BLaER1 (cell line): Measurements from ENCODE around the gene PTOV1.

Experiments
- H3K27ac ChIP-seq: shearing (Covaris generic); formaldehyde crosslinking; 2 replicates; pipeline ENCODE4 v1.8.1; 2022
- H3K27me3 ChIP-seq: shearing (Covaris generic); formaldehyde crosslinking; 2 replicates; pipeline ENCODE4 v1.8.1; 2022
- H3K36me3 ChIP-seq: shearing (Covaris generic); formaldehyde crosslinking; 2 replicates; pipeline ENCODE4 v1.8.1; 2022
- H3K4me1 ChIP-seq: shearing (Covaris generic); formaldehyde crosslinking; 2 replicates; pipeline ENCODE4 v1.8.1; 2022
- H3K4me2 ChIP-seq: shearing (Covaris generic); formaldehyde crosslinking; 2 replicates; pipeline ENCODE4 v1.8.1; 2022
- H3K4me3 ChIP-seq: shearing (Covaris generic); formaldehyde crosslinking; 2 replicates; pipeline ENCODE4 v1.8.1; 2022
- H3K9ac ChIP-seq: shearing (Covaris generic); formaldehyde crosslinking; 2 replicates; pipeline ENCODE4 v1.8.1; 2022
- H3K9me3 ChIP-seq: shearing (Covaris generic); formaldehyde crosslinking; 2 replicates; pipeline ENCODE4 v1.8.1; 2022
- H4K20me1 ChIP-seq: shearing (Covaris generic); formaldehyde crosslinking; 2 replicates; pipeline ENCODE4 v1.8.1; 2022
- Cebpa-rat ChIP-seq: shearing (Covaris generic); IDR thresholded peaks from 2 replicates; pipeline ENCODE4 v1.8.1; 2022

PTOV1 gene

GRCh38 chr19:49891393-49891792, 40.4 kb downstream of the PTOV1 start:
- H3K4me3 ChIP-seq = no peak overlapping the region
- H3K27me3 ChIP-seq = no peaks in the 10 kb centered on the region
- peak overlapping the region; percentile 65 for H3K4me2 ChIP-seq
- TF ChIP-seq Cebpa-rat = no peak
- H3K9ac ChIP-seq = 0 out of 2 replicates have a peak overlapping the region, but pooled peaks have one; percentile 24
- H3K9me3 ChIP-seq = no peaks in the 10 kb centered on the region
- H3K4me1 ChIP-seq = peaks cover 61% of the 10 kb centered on the region
- peaks cover 18% of the 10 kb centered on the region; the same call in 1 of the 2 replicates for H3K36me3 ChIP-seq
- peak overlapping the region; percentile 68 for H3K27ac ChIP-seq
- no peaks in the 10 kb centered on the region for H4K20me1 ChIP-seq

DNA sequence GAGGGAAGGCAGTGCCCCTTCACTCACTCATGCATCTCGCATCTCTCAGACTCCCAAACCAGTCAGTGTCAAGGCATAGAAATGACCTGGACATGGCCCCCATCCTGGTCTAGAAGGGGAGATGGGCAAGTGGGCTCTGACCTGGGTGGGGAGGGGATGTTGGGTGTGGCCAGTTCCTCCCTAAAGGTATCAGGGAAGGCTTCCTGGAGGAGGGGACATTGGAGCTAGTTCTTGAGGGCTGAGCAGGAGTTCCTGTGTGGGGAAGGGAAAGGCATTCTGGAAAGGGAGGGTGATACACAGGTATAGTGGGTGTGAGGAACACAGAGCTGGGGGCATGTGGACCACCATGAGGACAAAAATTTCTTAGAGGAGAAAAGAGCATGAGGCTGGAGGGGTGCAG, 41.8 kb downstream of the PTOV1 start:
- TF ChIP-seq Cebpa-rat = no peak
- H3K9me3 ChIP-seq = no peaks in the 10 kb centered on the region
- no peak overlapping the region for H3K9ac ChIP-seq
- no peak overlapping the region for H3K4me3 ChIP-seq
- H3K4me1 ChIP-seq = peaks cover 63% of the 10 kb centered on the region
- H4K20me1 ChIP-seq = no peaks in the 10 kb centered on the region
- H3K27ac ChIP-seq = no peak overlapping the region
- H3K4me2 ChIP-seq = no peak overlapping the region
- peaks cover 14% of the 10 kb centered on the region; the same call in 1 of the 2 replicates for H3K36me3 ChIP-seq
- H3K27me3 ChIP-seq = no peaks in the 10 kb centered on the region

- H3K4me3 ChIP-seq = no peak overlapping the region
- TF ChIP-seq Cebpa-rat = no peak
- H3K27me3 ChIP-seq = no peaks in the 10 kb centered on the region
Measured at GRCh38 chr19:49894011-49894664, 43.2 kb downstream of the PTOV1 start.

GRCh38 chr19:49894879-49895565, 44.1 kb downstream of the PTOV1 start:
- Histone ChIP-seq H3K36me3 (no peaks in the 10 kb centered on the region), H3K27me3 (no peaks in the 10 kb centered on the region), H3K9ac (no peak overlapping the region), H4K20me1 (no peaks in the 10 kb centered on the region), H3K4me2 (peak overlapping the region; percentile 99), H3K27ac (peak overlapping the region; percentile 30; the same call in 1 of the 2 replicates), H3K9me3 (no peaks in the 10 kb centered on the region), H3K4me1 (peaks cover 69% of the 10 kb centered on the region), H3K4me3 (no peak overlapping the region)
- no peak for TF ChIP-seq Cebpa-rat

More at GRCh38 chr19:49894011-49894664, 43.2 kb downstream of the PTOV1 start:
- no peaks in the 10 kb centered on the region for H4K20me1 ChIP-seq
- no peak overlapping the region for H3K9ac ChIP-seq
- H3K27ac ChIP-seq = no peak overlapping the region
- H3K9me3 ChIP-seq = no peaks in the 10 kb centered on the region
- H3K4me2 ChIP-seq = 0 out of 2 replicates have a peak overlapping the region, but pooled peaks have one; percentile 99
- H3K4me1 ChIP-seq = peaks cover 69% of the 10 kb centered on the region
- H3K36me3 ChIP-seq = peaks cover 7% of the 10 kb centered on the region; the same call in 1 of the 2 replicates

DNA sequence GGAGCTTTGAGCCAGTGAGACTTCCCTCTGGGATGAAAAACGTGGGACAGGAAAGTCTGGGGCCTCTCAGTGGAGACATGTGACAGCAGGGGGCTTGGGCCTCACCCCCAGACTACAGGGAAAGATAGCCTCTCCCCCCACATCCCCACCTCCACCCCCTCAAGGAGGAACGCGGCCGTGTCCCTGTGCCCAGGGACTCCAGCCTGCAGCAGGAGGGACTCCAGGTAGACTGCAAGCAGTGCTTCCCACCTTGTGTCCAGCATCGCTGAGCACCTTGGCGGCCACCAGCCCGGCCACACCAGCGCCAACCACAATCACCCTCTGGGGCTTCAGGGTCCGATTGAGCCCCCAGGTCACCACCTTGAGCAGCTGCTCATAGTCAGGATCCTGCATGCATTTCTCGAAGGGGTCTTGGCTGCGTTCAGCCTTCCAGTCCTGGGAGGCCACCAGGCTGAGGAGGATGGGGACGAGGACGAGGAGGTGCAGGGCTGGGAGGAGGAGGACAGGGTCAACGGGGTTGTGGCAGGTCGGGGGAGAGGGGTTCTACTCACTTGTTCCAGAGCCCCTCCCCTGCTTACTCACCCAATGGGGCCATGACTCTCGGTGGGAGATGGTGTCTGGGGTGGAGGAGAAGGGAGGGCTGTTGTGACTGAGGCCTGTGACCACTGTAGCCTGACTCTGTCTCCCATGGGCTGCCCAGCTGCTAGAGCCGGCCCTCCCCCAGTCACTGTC, 44.8 kb downstream of the PTOV1 start:
- Histone ChIP-seq H3K27ac (peak overlapping the region; percentile 91), H3K27me3 (no peaks in the 10 kb centered on the region), H3K4me2 (peak overlapping the region; percentile 99), H3K4me1 (peaks cover 72% of the 10 kb centered on the region), H3K4me3 (peak overlapping the region; percentile 61), H3K9me3 (no peaks in the 10 kb centered on the region), H3K9ac (peak overlapping the region; percentile 72), H3K36me3 (no peaks in the 10 kb centered on the region), H4K20me1 (no peaks in the 10 kb centered on the region)
- no peak for TF ChIP-seq Cebpa-rat

GRCh38 chr19:49896863-49897621, 46.1 kb downstream of the PTOV1 start, which contains the start of gene IL4I1:
TSS of gene IL4I1 (minus strand) at chr19:49896887. CDS start at chr19:49896160, 727 bp downstream.
- H3K4me3 ChIP-seq = peak within 1 kb of the TSS; percentile 61
- H3K4me2 ChIP-seq = peak within 1 kb of the TSS; percentile 99
- TF ChIP-seq Cebpa-rat = no peak
- peak within 1 kb of the TSS; percentile 72 for H3K9ac ChIP-seq
- H3K27me3 ChIP-seq = no peaks in the 10 kb centered on the region
- H3K4me1 ChIP-seq = peaks cover 73% of the 10 kb centered on the region
- peak within 1 kb of the TSS; percentile 91 for H3K27ac ChIP-seq
- H4K20me1 ChIP-seq = no peaks in the 10 kb centered on the region
- no peaks in the 10 kb centered on the region for H3K36me3 ChIP-seq
- no peaks in the 10 kb centered on the region for H3K9me3 ChIP-seq

DNA sequence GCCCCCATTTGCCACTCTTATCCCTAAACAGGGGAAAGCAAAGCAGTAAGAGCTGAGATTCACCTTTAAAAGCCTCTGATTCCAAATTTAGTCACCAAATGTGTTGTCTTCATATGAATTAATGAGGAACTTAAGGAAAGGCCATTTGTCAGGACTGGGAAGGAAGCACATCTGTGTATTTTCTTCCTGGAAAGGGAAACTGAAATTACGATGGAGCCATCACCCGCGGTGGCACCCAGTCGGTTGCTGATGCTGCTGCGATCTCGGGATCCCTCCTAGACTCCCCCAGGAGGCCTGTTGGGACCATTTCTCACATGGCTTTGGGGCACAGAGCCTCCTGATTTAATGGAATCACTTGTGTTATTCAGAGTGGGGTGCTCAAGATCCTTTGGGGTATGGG, 53.2 kb downstream of the PTOV1 start:
- no peak for TF ChIP-seq Cebpa-rat
- Histone ChIP-seq H3K4me2 (peak overlapping the region; percentile 66), H3K36me3 (peaks cover 38% of the 10 kb centered on the region), H4K20me1 (peaks cover 48% of the 10 kb centered on the region), H3K9ac (peak overlapping the region; percentile 41; the same call in 1 of the 2 replicates), H3K9me3 (no peaks in the 10 kb centered on the region), H3K4me3 (no peak overlapping the region), H3K27ac (0 out of 2 replicates have a peak overlapping the region, but pooled peaks have one; percentile 26), H3K4me1 (peaks cover 94% of the 10 kb centered on the region), H3K27me3 (no peaks in the 10 kb centered on the region)

DNA sequence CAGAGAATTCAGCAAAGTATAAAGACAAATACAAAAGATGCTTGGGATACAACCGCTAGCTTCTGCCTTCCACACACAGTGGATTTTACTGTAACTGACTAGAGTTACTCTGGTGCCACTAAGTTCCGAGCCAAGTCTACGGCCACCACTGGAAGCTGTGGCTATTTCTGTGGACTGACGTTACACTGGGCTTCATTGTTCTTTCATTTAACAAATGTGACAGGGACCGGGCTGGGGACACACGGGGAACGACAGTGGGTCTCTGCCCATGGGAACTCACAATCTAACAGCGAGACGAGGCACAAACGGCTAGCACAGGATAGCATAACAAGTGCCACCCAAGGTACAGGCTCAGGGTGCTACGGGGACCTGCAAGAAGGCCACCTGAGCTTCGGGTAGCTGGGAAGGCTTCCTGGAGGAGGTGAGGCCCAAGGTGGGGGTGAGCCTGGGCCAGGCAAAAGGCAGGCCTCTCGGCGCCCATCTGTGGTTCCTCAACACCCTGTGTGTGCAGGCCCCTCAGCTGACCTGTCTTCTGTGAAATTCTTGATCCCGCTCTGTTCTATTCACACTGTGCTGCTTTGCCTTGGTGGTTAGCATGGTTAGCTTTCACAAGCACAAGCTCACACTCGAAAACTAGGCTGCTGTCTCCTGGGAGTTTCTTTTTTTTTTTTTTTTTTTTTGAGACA, 56.1 kb downstream of the PTOV1 start:
- Histone ChIP-seq H3K4me3 (no peak overlapping the region), H3K36me3 (peaks cover 66% of the 10 kb centered on the region), H3K4me2 (peak overlapping the region; percentile 66), H4K20me1 (peaks cover 77% of the 10 kb centered on the region), H3K9ac (no peak overlapping the region), H3K4me1 (peaks cover 85% of the 10 kb centered on the region), H3K27me3 (no peaks in the 10 kb centered on the region), H3K9me3 (no peaks in the 10 kb centered on the region), H3K27ac (no peak overlapping the region)
- TF ChIP-seq Cebpa-rat = no peak
